K562 (cell line): ENCODE data around the gene DEDD2. TPM values are rescaled to one million over a fixed set of nuclear protein-coding genes. Genes with fewer than 3 reads are reported as not detected.
A peak's percentile ranks its signal among the peaks of the same experiment; 100 is the strongest.

Experiments used
- ATF7 ChIP-seq: fragments of 450-650 bp; IDR thresholded peaks from 2 replicates; pipeline ENCODE4 v1.7.1; 2014; ENCODE audit warnings: mild to moderate bottlenecking, moderate library complexity
- CBX8 ChIP-seq: fragments of 200-600 bp; sonication (generic); IDR thresholded peaks from 2 replicates; pipeline ENCODE4 v1.6.1; 2012; ENCODE audit warnings: borderline replicate concordance, mixed run types, low read depth, mild to moderate bottlenecking, moderate library complexity, mixed read lengths, low read length, control low read depth, inconsistent platforms; ENCODE audit not compliant: poor library complexity, severe bottlenecking; ENCODE audit errors: extremely low read depth
- CTBP1 ChIP-seq: fragments of 450-650 bp; IDR thresholded peaks from 2 replicates; pipeline ENCODE4 v1.6.1; 2016; ENCODE audit warnings: borderline replicate concordance
- DDX20 ChIP-seq: fragments of 450-650 bp; IDR thresholded peaks from 2 replicates; pipeline ENCODE4 v1.6.1; 2016; ENCODE audit warnings: missing genetic modification characterization, low read depth, mild to moderate bottlenecking, missing compliant biosample characterization, moderate library complexity
- ELF1 ChIP-seq: fragments of 200-800 bp; sonication (Bioruptor generic); IDR thresholded peaks from 2 replicates; pipeline ENCODE4 v1.6.1; 2016; ENCODE audit warnings: missing genetic modification characterization, missing compliant biosample characterization
- HDAC1 ChIP-seq, 2 experiments: fragments of 450-650 bp; IDR thresholded peaks; 2 replicates each; pipeline ENCODE4 v1.6.1; 2016 to 2017; ENCODE audit warnings: inconsistent platforms in 1 of 2, mild to moderate bottlenecking in 1 of 2, moderate library complexity in 1 of 2
- HDAC2 ChIP-seq: fragments of 450-650 bp; IDR thresholded peaks from 2 replicates; pipeline ENCODE4 v1.6.1; 2016; ENCODE audit warnings: mild to moderate bottlenecking
- KDM1A ChIP-seq, 2 experiments: fragments of 450-650 bp; IDR thresholded peaks; 2 replicates each; pipeline ENCODE4 v1.6.1; 2016; ENCODE audit warnings: mild to moderate bottlenecking in 2 of 2
- KDM4B ChIP-seq, 2 experiments: fragments of 450-650 bp in 1 of 2; sonication (generic) in 1 of 2; IDR thresholded peaks; 2 replicates each; pipeline ENCODE4 v1.6.1; 2016 to 2017; ENCODE audit warnings: borderline replicate concordance in 2 of 2, antibody characterized with exemption in 1 of 2, low read depth in 1 of 2, mild to moderate bottlenecking in 1 of 2
- MTF1 ChIP-seq: fragments of 250-450 bp; sonication (Bioruptor Pico); IDR thresholded peaks from 2 replicates; pipeline ENCODE4 v1.9.0; 2021; ENCODE audit warnings: moderate library complexity, mild to moderate bottlenecking, inconsistent platforms, borderline replicate concordance
- NFE2L1 ChIP-seq: fragments of 450-650 bp; IDR thresholded peaks from 2 replicates; pipeline ENCODE4 v1.6.1; 2016; ENCODE audit warnings: missing genetic modification characterization, low read depth, mild to moderate bottlenecking, missing compliant biosample characterization, moderate library complexity, borderline replicate concordance
- RBBP5 ChIP-seq: fragments of 200-600 bp; sonication (generic); IDR thresholded peaks from 2 replicates; pipeline ENCODE4 v1.6.1; 2012; ENCODE audit warnings: borderline replicate concordance, mild to moderate bottlenecking, low read length, control low read depth, inconsistent platforms; ENCODE audit not compliant: insufficient read depth, poor library complexity, severe bottlenecking
- RCOR1 ChIP-seq, 2 experiments: IDR thresholded peaks; 2 replicates each; pipeline ENCODE4 v1.6.1; 2012; ENCODE audit warnings: low read depth in 2 of 2, low read length in 2 of 2, borderline replicate concordance in 1 of 2, improper control_type of control experiment in 1 of 2
- SPI1 ChIP-seq: IDR thresholded peaks from 2 replicates; pipeline ENCODE4 v1.6.1; 2011; ENCODE audit warnings: low read depth, low read length, control low read depth, borderline replicate concordance
- TCF3 ChIP-seq: sonication (generic); formaldehyde crosslinking; IDR thresholded peaks from 2 replicates; pipeline ENCODE4 v1.4.0; 2020; ENCODE audit warnings: mild to moderate bottlenecking, missing genetic modification reagents
- ZBED1 ChIP-seq: IDR thresholded peaks from 2 replicates; pipeline ENCODE4 v1.6.1; 2014
- ZNF551 ChIP-seq: fragments of 250-450 bp; sonication (Bioruptor Pico); IDR thresholded peaks from 2 replicates; pipeline ENCODE4 v1.5.0; 2021; ENCODE audit warnings: mild to moderate bottlenecking, moderate library complexity
- polyA plus RNA-seq, 8 experiments: library from polyadenylated mRNA; depleted of rRNA in 4 of 8; stranded (reverse) in 5 of 8; unstranded in 3 of 8; fragments of >200 nt; fragmentation: Nextera tagmentation in 2 of 8; fragmentation: Illumina TruSeq in 1 of 8; extraction: Ambion mirVana in 2 of 8; extraction: Trizol in 1 of 8; gene quantifications; 2 replicates each; pipeline versions ENCODE4 v1.2.1 to v1.2.3, GENCODE V29; 2011 to 2014; ENCODE audit warnings: inconsistent platforms in 1 of 8, missing spikeins in 1 of 8
- total RNA-seq, 7 experiments: library from RNA; depleted of rRNA in 6 of 7; stranded (reverse); fragments of >200 nt in 6 of 7; fragmentation: Illumina TruSeq in 2 of 7; extraction: Trizol in 2 of 7; gene quantifications; 2 replicates each; pipeline versions ENCODE4 v1.2.1 to v1.2.3, GENCODE V29; 2011 to 2021; ENCODE audit warnings: low replicate concordance in 1 of 7
- TF ChIP-seq, protein P1 (sequence below): fragments of 250-450 bp; sonication (Bioruptor Pico); IDR thresholded peaks from 2 replicates; pipeline ENCODE4 v1.9.0; 2021; ENCODE audit warnings: mild to moderate bottlenecking, inconsistent platforms
- TF ChIP-seq, protein P2 (sequence below): fragments of 250-450 bp; sonication (Bioruptor Pico); IDR thresholded peaks from 2 replicates; pipeline ENCODE4 v1.4.0; 2020
- TF ChIP-seq, protein P3 (sequence below): sonication (generic); formaldehyde crosslinking; IDR thresholded peaks from 2 replicates; pipeline ENCODE4 v1.8.1; 2022; ENCODE audit warnings: missing genetic modification reagents

Gene DEDD2
- total and polyA plus RNA-seq, 9 of the 15 experiments (the other 6 are each of a cell fraction or from before 2014, with no cell fraction given), result 4.3 to 43.0 (median 29.2) TPM

DNA sequence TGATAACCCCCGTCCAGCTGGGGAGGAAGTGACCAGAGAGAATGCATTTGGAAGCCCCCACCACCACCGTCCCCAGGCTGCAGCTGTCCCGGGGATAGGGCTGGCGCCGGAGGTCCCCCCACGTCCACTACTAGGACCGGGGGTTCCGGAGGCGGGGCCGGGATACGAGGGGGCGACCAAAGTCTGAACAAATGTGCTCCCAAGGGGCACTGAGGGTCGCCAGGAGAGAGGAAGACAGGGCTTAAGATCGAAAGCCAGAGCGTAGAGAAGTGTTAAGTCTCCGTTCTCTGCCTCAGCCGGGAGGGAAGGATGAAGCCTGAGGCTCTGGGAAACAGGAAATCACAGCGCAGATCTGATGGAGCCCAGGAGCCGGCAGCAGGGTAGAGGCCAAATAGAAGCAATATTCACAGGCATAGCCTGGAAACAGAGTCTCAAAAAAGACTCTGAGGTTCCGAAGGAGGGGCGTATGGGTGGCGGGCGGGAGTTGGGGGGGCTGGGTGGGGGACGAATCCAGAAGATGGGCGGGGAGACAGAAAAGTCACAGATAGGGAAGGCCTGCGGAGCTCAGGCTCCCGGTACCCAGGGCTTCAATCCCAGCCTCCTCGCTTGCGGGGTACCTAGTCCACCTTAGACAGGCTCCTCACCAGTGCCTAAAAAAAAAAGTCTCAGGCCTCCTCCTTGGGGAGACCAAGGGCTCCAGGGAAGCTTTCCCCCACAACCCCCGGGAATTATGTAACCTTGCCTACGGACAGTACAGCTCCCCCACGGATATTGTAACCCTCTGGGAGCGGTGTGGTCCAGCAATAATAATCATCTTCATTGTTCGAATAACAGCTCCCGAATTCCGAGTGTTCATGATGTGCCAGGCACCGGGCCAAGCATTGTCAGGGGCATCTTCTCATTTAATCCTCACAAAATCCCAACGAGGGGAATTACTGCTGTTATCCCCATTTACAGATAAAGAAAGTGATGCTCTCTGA lies 38.6 kb upstream of the DEDD2 start (continued):
- TF ChIP-seq ZBED1, result no peak
- TF ChIP-seq, protein P1, sequence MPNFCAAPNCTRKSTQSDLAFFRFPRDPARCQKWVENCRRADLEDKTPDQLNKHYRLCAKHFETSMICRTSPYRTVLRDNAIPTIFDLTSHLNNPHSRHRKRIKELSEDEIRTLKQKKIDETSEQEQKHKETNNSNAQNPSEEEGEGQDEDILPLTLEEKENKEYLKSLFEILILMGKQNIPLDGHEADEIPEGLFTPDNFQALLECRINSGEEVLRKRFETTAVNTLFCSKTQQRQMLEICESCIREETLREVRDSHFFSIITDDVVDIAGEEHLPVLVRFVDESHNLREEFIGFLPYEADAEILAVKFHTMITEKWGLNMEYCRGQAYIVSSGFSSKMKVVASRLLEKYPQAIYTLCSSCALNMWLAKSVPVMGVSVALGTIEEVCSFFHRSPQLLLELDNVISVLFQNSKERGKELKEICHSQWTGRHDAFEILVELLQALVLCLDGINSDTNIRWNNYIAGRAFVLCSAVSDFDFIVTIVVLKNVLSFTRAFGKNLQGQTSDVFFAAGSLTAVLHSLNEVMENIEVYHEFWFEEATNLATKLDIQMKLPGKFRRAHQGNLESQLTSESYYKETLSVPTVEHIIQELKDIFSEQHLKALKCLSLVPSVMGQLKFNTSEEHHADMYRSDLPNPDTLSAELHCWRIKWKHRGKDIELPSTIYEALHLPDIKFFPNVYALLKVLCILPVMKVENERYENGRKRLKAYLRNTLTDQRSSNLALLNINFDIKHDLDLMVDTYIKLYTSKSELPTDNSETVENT, result no peak
- peak; percentile 75 for TF ChIP-seq CTBP1
- TF ChIP-seq ATF7, result no peak
- no peak for TF ChIP-seq ZNF551
- TF ChIP-seq NFE2L1, result no peak
- 0 out of 2 replicates have a peak, but pooled peaks have one; percentile 14 for TF ChIP-seq HDAC2
- TF ChIP-seq TCF3 (CRISPR knock-in tag), result no peak
- TF ChIP-seq CBX8, result no peak
- TF ChIP-seq KDM1A (IDR thresholded peaks at IDR 0.05), result peak; percentile 29 to 71; a peak in 3 of 4 replicates
- peak; percentile 38 for TF ChIP-seq RBBP5
- no peak for TF ChIP-seq ELF1 (tag)
- TF ChIP-seq, protein P2, sequence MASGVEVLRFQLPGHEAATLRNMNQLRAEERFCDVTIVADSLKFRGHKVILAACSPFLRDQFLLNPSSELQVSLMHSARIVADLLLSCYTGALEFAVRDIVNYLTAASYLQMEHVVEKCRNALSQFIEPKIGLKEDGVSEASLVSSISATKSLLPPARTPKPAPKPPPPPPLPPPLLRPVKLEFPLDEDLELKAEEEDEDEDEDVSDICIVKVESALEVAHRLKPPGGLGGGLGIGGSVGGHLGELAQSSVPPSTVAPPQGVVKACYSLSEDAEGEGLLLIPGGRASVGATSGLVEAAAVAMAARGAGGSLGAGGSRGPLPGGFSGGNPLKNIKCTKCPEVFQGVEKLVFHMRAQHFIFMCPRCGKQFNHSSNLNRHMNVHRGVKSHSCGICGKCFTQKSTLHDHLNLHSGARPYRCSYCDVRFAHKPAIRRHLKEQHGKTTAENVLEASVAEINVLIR (CRISPR knock-in tag), result no peak
- TF ChIP-seq RCOR1 (IDR thresholded peaks at IDR 0.05; ENCODE audit: borderline replicate concordance in 1 of 2, low read depth in 2 of 2, low read length in 2 of 2), result peak in 1 of 2 experiments; percentile 84; a peak in 2 of 4 replicates
- TF ChIP-seq KDM4B (IDR thresholded peaks at IDR 0.05; ENCODE audit: borderline replicate concordance in 2 of 2, low read depth in 1 of 2), result no peak
- TF ChIP-seq, protein P3, sequence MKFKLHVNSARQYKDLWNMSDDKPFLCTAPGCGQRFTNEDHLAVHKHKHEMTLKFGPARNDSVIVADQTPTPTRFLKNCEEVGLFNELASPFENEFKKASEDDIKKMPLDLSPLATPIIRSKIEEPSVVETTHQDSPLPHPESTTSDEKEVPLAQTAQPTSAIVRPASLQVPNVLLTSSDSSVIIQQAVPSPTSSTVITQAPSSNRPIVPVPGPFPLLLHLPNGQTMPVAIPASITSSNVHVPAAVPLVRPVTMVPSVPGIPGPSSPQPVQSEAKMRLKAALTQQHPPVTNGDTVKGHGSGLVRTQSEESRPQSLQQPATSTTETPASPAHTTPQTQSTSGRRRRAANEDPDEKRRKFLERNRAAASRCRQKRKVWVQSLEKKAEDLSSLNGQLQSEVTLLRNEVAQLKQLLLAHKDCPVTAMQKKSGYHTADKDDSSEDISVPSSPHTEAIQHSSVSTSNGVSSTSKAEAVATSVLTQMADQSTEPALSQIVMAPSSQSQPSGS (CRISPR knock-in tag), result no peak
- 0 out of 4 replicates have a peak, but pooled peaks of 1 of the 2 experiments have one; percentile 34 for TF ChIP-seq HDAC1 (IDR thresholded peaks at IDR 0.05)
- TF ChIP-seq SPI1, result 0 out of 2 replicates have a peak, but pooled peaks have one; percentile 46
- no peak for TF ChIP-seq MTF1
- TF ChIP-seq DDX20, result no peak
